D341Med (cell line): Measurements from ENCODE around the gene SLC37A2.
A peak's percentile ranks its signal among the peaks of the same experiment; 100 is the strongest.

ENCODE experiments used
- DNase-seq: peaks from one replicate; pipeline ENCODE4 v3.0.0; 2012; ENCODE audit warnings: low spot score

The SLC37A2 gene

GRCh38 chr11:125111001-125111342 lies 47.9 kb downstream of the SLC37A2 start:
- peak; percentile 43 for DNase-seq

DNA sequence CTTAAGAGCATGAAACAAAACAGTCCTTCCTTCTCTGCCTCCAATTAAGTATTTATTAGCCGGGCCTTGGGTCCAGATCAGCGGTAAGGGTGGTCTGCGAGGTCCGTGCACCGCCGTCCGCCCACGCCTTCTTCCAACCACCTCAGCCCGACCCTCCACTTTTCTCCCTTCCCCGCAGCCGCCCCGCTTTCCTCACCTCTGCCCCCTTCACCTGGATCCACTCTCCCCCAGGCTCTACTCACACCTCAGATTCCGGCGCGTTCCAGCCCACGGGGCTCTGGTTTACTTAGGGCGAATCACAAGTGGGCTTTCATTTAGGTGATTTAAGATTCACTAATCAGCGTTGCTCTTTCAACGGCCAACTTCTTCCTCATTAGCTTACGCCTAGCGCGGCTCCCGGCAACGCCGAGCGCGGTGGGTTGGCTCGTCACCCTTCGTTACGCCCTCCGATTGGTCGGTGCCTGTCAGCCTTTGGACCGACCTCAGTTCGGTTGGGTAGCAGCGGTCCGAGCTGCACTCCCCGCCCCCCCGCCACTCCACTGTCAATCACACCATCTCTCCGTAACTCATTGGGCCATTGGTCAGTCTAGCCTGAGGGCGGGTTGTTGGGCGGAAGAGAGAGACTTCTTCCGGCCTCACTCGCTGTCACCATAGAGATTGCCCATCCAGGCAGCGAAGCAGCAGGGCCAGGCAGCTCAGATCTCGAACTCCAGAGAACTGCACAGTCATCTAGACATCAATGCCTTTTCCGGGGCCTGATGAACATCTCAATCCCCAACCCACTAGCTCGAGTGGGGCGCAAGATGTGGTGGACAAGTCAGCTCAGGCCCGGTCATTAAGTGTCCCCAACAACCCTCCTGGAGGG lies 48.5 kb downstream of the SLC37A2 start, which contains the start of gene TMEM218:
Gene TMEM218 (minus strand): TSS at position 284 of the 865 bp plus-strand sequence. CDS start 9,385 bp downstream, outside the sequence.
- peak; percentile 96 for DNase-seq

DNA sequence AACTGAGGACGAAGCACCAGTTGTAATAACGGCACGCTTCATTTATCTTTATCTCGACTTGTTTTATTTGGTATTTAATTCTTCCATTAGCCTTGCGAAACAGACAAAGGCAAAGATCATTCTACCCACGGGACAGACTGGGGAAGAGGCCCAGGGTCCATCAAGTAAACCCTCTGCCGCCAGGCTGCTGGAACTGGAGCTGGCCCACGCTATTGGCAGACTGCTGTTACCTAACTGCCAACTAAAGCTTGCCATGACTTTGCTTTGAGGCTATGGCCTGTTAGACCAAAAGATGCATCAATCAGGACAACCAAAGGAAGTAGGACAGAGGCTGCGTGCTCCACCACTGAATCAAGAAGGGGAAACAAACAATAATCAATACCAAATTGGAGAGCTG lies 49.1 kb downstream of the SLC37A2 start:
- DNase-seq: no peak

GRCh38 chr11:125114518-125114917 lies 51.4 kb downstream of the SLC37A2 start:
- no peak for DNase-seq

GRCh38 chr11:125117429-125117828 lies 54.3 kb downstream of the SLC37A2 start:
- no peak for DNase-seq

DNA sequence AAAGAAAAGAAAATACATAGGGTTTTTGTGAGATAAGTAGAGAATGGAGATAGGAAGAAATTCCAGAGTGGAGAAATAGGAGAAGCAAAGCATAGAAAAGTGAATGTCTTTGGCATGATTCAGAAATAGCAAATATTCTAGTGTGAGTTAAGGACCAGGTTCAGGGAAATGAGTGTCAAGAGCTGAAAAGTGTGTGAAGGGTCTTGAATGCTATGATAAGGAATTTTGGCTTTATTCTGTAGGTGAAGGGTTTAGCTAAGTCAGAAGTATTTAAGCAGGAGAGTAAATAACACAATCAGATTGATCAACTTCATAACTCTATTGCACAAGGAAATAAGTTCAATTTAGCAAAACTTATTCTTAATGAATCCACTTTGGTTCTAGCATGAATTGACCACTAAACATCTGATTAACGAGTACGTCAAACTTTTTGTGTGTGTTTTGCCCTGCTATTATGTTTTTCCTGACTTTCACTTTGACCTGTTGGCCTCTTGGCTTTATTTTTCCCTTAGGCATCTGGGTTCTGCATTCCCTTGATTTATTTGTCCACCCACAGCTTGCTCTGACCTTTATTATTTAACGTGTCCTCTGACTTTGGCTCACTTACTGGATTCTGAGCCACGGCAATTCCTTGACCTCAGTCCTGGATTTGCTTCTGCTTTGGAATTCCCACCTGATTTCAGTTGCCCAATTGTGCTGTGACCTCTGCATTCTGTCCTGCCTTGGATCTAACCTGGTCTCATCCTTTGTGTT lies 60.3 kb downstream of the SLC37A2 start:
- DNase-seq: no peak

DNA sequence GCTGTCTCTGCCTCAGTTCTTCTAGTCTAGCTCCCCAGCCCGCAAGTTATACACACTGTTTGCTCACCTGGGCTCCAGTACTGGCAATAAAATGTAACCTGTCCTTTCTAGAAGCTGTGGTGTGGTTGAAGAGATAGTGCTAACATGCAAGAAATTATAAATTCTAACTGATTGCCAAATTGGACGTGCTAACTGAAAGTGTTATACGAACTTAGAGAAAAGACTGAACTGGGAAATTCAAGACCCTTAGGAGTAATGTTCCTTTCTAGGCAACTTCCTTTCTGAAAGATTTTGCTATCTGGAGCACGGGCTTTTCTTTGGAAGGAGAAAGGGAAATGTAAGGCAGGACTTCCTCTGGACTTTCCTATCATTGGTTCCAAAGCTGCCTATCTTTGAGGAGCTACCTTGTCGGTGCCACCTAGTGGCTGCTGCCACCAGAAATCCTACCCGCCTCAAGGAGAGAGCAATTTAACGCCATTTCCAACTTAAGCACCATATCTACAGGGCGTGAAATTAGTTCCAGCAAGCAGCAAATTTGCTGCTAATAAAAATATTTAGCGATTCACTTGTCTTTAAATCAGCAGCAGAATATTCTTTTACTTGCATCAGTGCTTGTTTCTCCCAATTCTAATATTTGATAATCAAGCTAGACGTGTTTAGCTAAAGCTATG lies 61.0 kb downstream of the SLC37A2 start:
- peak; percentile 67 for DNase-seq

- DNase-seq: no peak
Measured at GRCh38 chr11:125124618-125124992, 61.5 kb downstream of the SLC37A2 start.

GRCh38 chr11:125128450-125128849 lies 65.3 kb downstream of the SLC37A2 start:
- DNase-seq: no peak

DNA sequence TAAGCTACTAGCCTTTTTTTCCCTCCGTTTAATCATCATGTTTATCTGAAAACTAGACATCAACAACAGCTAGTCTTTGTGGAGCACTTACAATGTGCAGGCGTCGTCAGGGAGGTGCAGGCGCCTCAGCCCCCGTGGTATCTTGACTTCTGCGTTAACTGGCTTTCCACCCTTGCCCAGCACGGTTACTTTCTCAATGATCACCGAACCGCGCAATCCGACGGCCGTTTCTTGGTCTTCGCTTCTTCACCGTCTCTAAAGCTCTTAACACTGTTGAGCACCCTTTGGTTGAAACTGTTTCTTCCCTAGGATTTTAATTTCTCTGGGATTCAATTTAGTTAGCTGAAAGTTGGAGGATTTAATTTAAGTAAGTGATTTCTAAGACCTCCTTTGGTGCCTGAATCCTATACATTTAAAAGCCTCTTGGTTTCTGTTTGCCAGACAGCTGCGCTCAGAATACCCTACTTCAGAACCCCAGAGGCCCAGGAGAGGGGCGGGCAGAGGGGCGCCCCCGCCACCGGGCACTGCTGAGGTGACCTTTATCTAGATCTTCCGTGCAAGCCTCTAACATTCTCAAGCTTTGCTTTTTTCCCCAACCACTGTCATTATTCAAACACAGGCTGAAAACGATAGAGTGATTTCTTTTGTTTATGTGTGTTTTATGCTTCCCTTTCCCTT lies 66.3 kb downstream of the SLC37A2 start:
- no peak for DNase-seq

- no peak for DNase-seq
Measured at GRCh38 chr11:125132071-125132470, 69.0 kb downstream of the SLC37A2 start.

DNA sequence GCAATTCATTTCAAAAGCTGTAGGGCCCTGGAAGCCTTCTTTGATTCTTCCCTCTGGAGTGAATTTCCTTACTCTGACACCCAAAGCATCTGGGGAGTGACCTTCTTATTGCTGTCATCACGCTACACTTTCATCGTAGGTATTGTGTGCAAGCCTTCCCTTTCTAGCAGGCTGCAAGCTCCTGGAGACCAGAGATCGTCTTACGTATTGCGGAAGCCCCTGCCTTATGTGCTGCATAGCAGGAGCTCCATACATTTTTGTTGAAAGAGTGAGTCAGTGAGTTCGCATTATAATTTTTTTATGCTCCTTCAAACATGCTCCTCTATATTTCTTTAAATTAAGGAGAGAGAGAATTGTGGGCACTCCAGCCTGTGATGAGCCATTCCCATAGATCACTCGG lies 69.5 kb downstream of the SLC37A2 start:
- no peak for DNase-seq

DNA sequence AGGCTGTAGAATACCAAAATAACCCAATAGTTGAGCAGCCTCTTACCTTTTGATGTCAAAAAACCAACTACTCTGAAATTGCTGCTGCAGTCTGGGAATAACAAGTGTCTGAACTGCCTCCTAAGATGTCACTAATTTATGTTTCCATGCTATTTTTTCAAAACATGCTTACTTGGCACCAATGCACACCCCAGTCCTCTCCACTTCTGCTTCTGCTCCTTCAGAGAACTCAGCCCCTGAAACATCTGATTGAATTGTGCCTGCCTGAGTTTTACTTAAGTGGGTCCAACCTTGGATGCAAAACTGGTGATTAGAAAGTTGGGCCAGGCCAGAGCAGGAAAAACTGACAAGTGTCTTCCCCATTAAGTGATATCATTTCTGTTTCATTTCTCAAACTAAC lies 72.9 kb downstream of the SLC37A2 start:
- no peak for DNase-seq

GRCh38 chr11:125138966-125139365 lies 75.9 kb downstream of the SLC37A2 start:
- DNase-seq: no peak

DNA sequence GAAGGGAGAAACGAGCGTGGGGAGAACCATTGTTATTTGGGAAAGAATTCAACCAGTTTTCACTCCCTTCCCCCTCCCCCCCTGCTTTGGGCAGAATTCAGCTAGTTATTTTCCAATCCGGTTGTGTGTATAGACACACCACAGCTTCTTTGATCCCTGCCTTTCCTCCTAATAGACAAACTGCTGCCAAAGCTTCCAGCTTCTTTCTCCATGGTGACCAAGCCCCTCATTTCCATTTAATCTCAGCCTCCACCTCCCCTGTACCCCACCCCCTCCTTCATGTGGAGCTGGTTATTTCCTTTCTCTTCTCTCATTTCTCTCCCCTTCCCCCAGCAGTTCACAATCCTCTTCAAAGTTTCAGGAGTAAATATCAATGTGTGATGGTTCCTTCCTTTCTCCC lies 76.7 kb downstream of the SLC37A2 start:
- no peak for DNase-seq
